Measurements from ENCODE around the gene ADPRM.
A peak's percentile ranks its signal among the peaks of the same experiment; 100 is the strongest.

The ADPRM gene

DNA sequence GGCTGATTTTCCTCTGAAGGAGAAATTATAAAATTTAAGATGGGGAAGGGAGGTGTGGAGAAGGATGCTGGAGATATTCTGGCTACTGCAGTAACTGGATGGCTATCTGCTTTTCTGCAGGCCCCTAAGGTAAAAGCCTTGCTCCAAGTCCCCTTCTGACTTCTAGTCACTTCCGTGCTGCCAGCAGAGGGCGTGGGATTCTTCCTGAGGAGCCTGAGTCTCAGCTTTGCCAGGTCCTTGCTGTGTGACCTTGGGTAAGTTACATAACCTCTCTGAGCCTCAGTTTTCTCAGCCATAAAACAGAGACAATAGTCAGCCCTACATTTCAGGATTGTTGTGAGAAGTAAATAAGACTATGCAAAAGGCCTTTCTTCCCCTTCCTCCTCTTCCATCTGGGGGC lies 56.7 kb downstream of the ADPRM start:
- Histone ChIP-seq H4K91ac (ENCODE audit: low read depth, low read length) (no peak overlapping the region), H3K18ac (ENCODE audit: low read length) (no peak overlapping the region), H3K27me3 (ENCODE audit: insufficient read depth, low read length) (no peaks in the 10 kb centered on the region), H3K4me3 (ENCODE audit: low read depth, low read length) (no peak overlapping the region), H3K36me3 (ENCODE audit: control insufficient read depth in 1 of 2, insufficient read depth in 2 of 2, low read length in 2 of 2) (no peaks in the 10 kb centered on the region), H2BK120ac (ENCODE audit: insufficient read depth, low read length, poor library complexity) (no peak overlapping the region), H3K9me3 (ENCODE audit: insufficient read depth, low read depth, low read length) (no peaks in the 10 kb centered on the region), H2BK5ac (ENCODE audit: low read depth, low read length, poor library complexity) (no peak overlapping the region), H2AFZ (ENCODE audit: insufficient read depth, low read length, poor library complexity) (no peak overlapping the region), H4K12ac (ENCODE audit: low read depth, low read length) (no peak overlapping the region), H2AK5ac (ENCODE audit: low read length) (no peak overlapping the region), H3K4me1 (ENCODE audit: control insufficient read depth in 1 of 2, insufficient read depth in 2 of 2, low read length in 2 of 2) (peaks cover 0 to 2% of the 10 kb centered on the region in 2 experiments), H2BK12ac (ENCODE audit: low read length) (no peak overlapping the region), H3K4me2 (ENCODE audit: low read length) (no peak overlapping the region), H3K4ac (ENCODE audit: low read depth, low read length) (no peak overlapping the region), H3K14ac (ENCODE audit: low read length) (no peak overlapping the region), H4K8ac (ENCODE audit: low read depth, low read length) (no peak overlapping the region), H3K23ac (ENCODE audit: low read length) (no peak overlapping the region), H3K27ac (ENCODE audit: low read depth, low read length) (no peak overlapping the region), H3K9ac (ENCODE audit: low read length) (no peak overlapping the region), H3K79me2 (ENCODE audit: control insufficient read depth, insufficient read depth, low read length, poor library complexity) (no peaks in the 10 kb centered on the region), H3K79me1 (ENCODE audit: low read length) (no peaks in the 10 kb centered on the region)
- no CpG with 5 or more reads among the region's 2 CpGs for WGBS (ENCODE audit: extremely low coverage, insufficient coverage, insufficient read length)
- peak; percentile 36 to 72 for DNase-seq

DNA sequence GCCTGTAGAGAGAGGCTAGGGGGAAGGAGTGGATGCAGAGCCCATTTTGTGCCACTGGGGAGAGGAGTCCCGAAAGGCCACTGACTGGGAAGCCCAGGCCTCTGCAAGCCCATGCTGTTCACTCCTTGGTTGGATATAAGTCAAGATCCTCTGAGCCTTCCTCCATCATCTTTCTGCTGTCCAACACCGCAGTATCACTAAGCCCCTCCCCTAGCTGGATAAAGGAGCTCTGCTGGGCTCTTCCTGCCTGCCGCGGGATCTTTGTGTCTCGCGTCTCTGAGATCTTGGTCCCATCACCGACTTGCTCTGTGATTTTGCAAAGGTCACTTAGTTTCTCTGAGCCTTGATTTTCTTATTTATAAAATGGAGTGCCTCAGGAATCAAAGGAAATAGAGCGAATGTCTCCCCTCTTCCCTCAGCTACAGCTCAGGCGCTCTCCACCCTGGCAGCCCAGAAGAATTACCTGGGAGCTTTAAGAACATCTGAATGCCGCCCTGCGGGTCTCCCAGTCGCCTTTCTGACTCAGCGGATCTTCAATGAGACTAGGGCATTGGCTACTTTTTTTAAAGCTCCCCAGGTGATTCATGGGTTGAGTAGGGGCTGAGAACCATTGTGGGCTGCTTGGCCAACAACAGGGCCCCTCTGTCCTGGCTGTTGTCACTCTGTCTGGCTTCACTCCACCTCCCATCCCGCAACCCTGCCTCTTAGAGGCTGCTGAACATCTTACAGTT lies 57.6 kb downstream of the ADPRM start:
- Histone ChIP-seq H3K79me2 (ENCODE audit: control insufficient read depth, insufficient read depth, low read length, poor library complexity) (no peaks in the 10 kb centered on the region), H2AFZ (ENCODE audit: insufficient read depth, low read length, poor library complexity) (no peak overlapping the region), H2AK5ac (ENCODE audit: low read length) (no peak overlapping the region), H3K4ac (ENCODE audit: low read depth, low read length) (no peak overlapping the region), H3K9me3 (ENCODE audit: insufficient read depth, low read depth, low read length) (no peaks in the 10 kb centered on the region), H3K79me1 (ENCODE audit: low read length) (no peaks in the 10 kb centered on the region), H3K4me3 (ENCODE audit: low read depth, low read length) (no peak overlapping the region), H3K4me1 (ENCODE audit: control insufficient read depth in 1 of 2, insufficient read depth in 2 of 2, low read length in 2 of 2) (peaks cover 0 to 2% of the 10 kb centered on the region in 2 experiments), H4K91ac (ENCODE audit: low read depth, low read length) (no peak overlapping the region), H3K14ac (ENCODE audit: low read length) (no peak overlapping the region), H3K9ac (ENCODE audit: low read length) (no peak overlapping the region), H3K18ac (ENCODE audit: low read length) (no peak overlapping the region), H3K36me3 (ENCODE audit: control insufficient read depth in 1 of 2, insufficient read depth in 2 of 2, low read length in 2 of 2) (no peaks in the 10 kb centered on the region), H3K4me2 (ENCODE audit: low read length) (peak overlapping the region; percentile 36), H2BK120ac (ENCODE audit: insufficient read depth, low read length, poor library complexity) (no peak overlapping the region), H2BK5ac (ENCODE audit: low read depth, low read length, poor library complexity) (no peak overlapping the region), H3K23ac (ENCODE audit: low read length) (no peak overlapping the region), H2BK12ac (ENCODE audit: low read length) (no peak overlapping the region), H3K27me3 (ENCODE audit: insufficient read depth, low read length) (no peaks in the 10 kb centered on the region), H3K27ac (ENCODE audit: low read depth, low read length) (no peak overlapping the region), H4K12ac (ENCODE audit: low read depth, low read length) (no peak overlapping the region), H4K8ac (ENCODE audit: low read depth, low read length) (no peak overlapping the region)
- no CpG with 5 or more reads among the region's 14 CpGs for WGBS (ENCODE audit: extremely low coverage, insufficient coverage, insufficient read length)
- peak; percentile 35 to 45 for DNase-seq

DNA sequence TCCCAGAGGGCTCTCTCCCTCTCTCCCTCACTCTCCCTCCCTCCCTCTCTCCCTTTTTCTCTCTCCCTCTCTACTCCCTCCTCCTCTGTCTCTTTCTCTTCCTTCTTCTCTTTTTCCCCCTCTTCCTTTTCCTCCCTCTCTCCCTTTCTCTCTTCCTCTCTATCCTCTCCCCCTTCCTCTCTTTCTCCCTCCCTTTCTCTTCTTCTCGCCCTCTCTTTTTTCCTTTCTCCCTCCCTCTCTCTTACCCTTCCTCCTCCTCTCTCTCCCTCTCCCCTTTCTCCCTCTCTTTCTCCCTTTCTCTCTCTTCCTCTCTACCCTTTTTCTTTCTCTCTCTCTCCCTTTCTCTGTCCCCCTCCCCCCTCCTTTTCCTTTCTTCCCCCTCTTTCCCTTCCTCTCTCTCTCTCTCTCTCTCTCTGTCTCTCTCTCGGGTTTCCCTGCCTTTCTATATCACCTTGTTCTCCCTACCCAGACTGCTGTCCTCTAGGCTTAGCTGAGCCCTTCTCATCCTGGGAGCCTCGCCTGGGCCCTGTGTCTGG lies 58.3 kb downstream of the ADPRM start:
- Histone ChIP-seq H4K91ac (ENCODE audit: low read depth, low read length) (no peak overlapping the region), H3K9ac (ENCODE audit: low read length) (no peak overlapping the region), H2BK12ac (ENCODE audit: low read length) (no peak overlapping the region), H2BK5ac (ENCODE audit: low read depth, low read length, poor library complexity) (no peak overlapping the region), H4K8ac (ENCODE audit: low read depth, low read length) (no peak overlapping the region), H3K4ac (ENCODE audit: low read depth, low read length) (no peak overlapping the region), H3K4me1 (ENCODE audit: control insufficient read depth in 1 of 2, insufficient read depth in 2 of 2, low read length in 2 of 2) (peaks cover 0 to 2% of the 10 kb centered on the region in 2 experiments), H2AK5ac (ENCODE audit: low read length) (no peak overlapping the region), H4K12ac (ENCODE audit: low read depth, low read length) (no peak overlapping the region), H3K4me2 (ENCODE audit: low read length) (peak overlapping the region; percentile 36), H2BK120ac (ENCODE audit: insufficient read depth, low read length, poor library complexity) (no peak overlapping the region), H3K27me3 (ENCODE audit: insufficient read depth, low read length) (no peaks in the 10 kb centered on the region), H3K14ac (ENCODE audit: low read length) (no peak overlapping the region), H2AFZ (ENCODE audit: insufficient read depth, low read length, poor library complexity) (no peak overlapping the region), H3K36me3 (ENCODE audit: control insufficient read depth in 1 of 2, insufficient read depth in 2 of 2, low read length in 2 of 2) (no peaks in the 10 kb centered on the region), H3K27ac (ENCODE audit: low read depth, low read length) (no peak overlapping the region), H3K23ac (ENCODE audit: low read length) (no peak overlapping the region), H3K4me3 (ENCODE audit: low read depth, low read length) (no peak overlapping the region), H3K79me1 (ENCODE audit: low read length) (no peaks in the 10 kb centered on the region), H3K79me2 (ENCODE audit: control insufficient read depth, insufficient read depth, low read length, poor library complexity) (no peaks in the 10 kb centered on the region), H3K9me3 (ENCODE audit: insufficient read depth, low read depth, low read length) (no peaks in the 10 kb centered on the region), H3K18ac (ENCODE audit: low read length) (no peak overlapping the region)
- WGBS (ENCODE audit: extremely low coverage, insufficient coverage, insufficient read length), result no CpG with 5 or more reads among the region's 3 CpGs
- DNase-seq, result no peak

DNA sequence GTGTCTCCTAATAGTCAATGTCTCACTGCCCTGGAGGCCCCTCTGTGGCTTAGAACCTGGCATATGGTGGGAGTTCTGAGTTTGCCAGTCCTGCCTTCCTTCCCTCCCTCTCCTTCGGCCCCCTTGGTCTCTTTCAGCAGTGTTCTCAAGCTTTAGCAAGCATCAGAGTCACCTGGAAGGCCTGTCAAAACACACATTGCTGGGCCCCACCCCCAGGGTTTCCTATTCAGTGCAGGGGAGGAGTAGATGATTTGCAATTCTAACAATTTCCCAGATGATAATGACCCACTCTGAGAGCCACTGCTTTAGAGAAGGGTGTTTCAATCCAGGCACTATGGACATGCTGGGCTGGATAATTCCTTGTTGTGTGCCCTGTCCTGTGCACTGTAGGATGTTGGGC lies 58.8 kb downstream of the ADPRM start:
- Histone ChIP-seq H3K4me1 (ENCODE audit: control insufficient read depth in 1 of 2, insufficient read depth in 2 of 2, low read length in 2 of 2) (peaks cover 0 to 2% of the 10 kb centered on the region in 2 experiments), H4K91ac (ENCODE audit: low read depth, low read length) (no peak overlapping the region), H3K27ac (ENCODE audit: low read depth, low read length) (no peak overlapping the region), H4K8ac (ENCODE audit: low read depth, low read length) (no peak overlapping the region), H2AFZ (ENCODE audit: insufficient read depth, low read length, poor library complexity) (no peak overlapping the region), H3K79me1 (ENCODE audit: low read length) (no peaks in the 10 kb centered on the region), H2BK5ac (ENCODE audit: low read depth, low read length, poor library complexity) (no peak overlapping the region), H3K14ac (ENCODE audit: low read length) (no peak overlapping the region), H4K12ac (ENCODE audit: low read depth, low read length) (no peak overlapping the region), H3K9ac (ENCODE audit: low read length) (no peak overlapping the region), H3K36me3 (ENCODE audit: control insufficient read depth in 1 of 2, insufficient read depth in 2 of 2, low read length in 2 of 2) (no peaks in the 10 kb centered on the region), H3K4ac (ENCODE audit: low read depth, low read length) (no peak overlapping the region), H3K9me3 (ENCODE audit: insufficient read depth, low read depth, low read length) (no peaks in the 10 kb centered on the region), H2BK120ac (ENCODE audit: insufficient read depth, low read length, poor library complexity) (no peak overlapping the region), H3K4me2 (ENCODE audit: low read length) (no peak overlapping the region), H3K4me3 (ENCODE audit: low read depth, low read length) (no peak overlapping the region), H2AK5ac (ENCODE audit: low read length) (no peak overlapping the region), H3K79me2 (ENCODE audit: control insufficient read depth, insufficient read depth, low read length, poor library complexity) (no peaks in the 10 kb centered on the region), H3K18ac (ENCODE audit: low read length) (no peak overlapping the region), H2BK12ac (ENCODE audit: low read length) (no peak overlapping the region), H3K27me3 (ENCODE audit: insufficient read depth, low read length) (no peaks in the 10 kb centered on the region), H3K23ac (ENCODE audit: low read length) (no peak overlapping the region)
- no peak for DNase-seq
- no CpG with 5 or more reads among the region's 1 CpG for WGBS (ENCODE audit: extremely low coverage, insufficient coverage, insufficient read length)

All from trophoblast cell (in vitro differentiated cells and primary cell).